Caco-2 (cell line): ENCODE measurements around the gene BRD9. TPM values are rescaled to one million over a fixed set of nuclear protein-coding genes. Genes with fewer than 3 reads are reported as not detected.
"Not testable (repeated sequence)": the region's sequence is repeated elsewhere in the genome, so short reads cannot be mapped to it uniquely, and the experiment has no call there.

Experiments
- BruUV-seq: library from RNA; stranded (reverse); fragments of 400-500 nt; replicated peaks from 2 replicates; lab custom pipeline; 2021; lab: Mats Ljungman, UMichigan
- CTCF ChIA-PET: fragments of 300-600 bp; sonication (Branson Sonifier 250); formaldehyde crosslinking; loops from one replicate; lab custom pipeline; 2022; ENCODE audit warnings: antibody characterized with exemption; lab: Charles Lee
- POLR2A ChIA-PET: fragments of 300-600 bp; sonication (Branson Sonifier 250); formaldehyde crosslinking; loops from one replicate; lab custom pipeline; 2022; ENCODE audit warnings: antibody characterized with exemption; lab: Charles Lee
- DNase-seq, 2 experiments: peaks; one replicate each; pipeline versions ENCODE4 v3.0.0 to v3.0.0-alpha.2; 2020 to 2022
- H3K27me3 ChIP-seq: replicated peaks from 2 replicates; pipeline ENCODE4 v1.6.0; 2011; ENCODE audit warnings: low read length; ENCODE audit not compliant: control insufficient read depth, insufficient read depth
- H3K36me3 ChIP-seq: 2 replicates; pipeline ENCODE4 v1.5.1; 2011; ENCODE audit warnings: low read length; ENCODE audit not compliant: control insufficient read depth, insufficient read depth
- H3K4me1 ChIP-seq: fragments of 250-450 bp; sonication (Bioruptor Pico); 2 replicates; pipeline ENCODE4 v1.5.1; 2020; ENCODE audit warnings: mild to moderate bottlenecking
- H3K4me3 ChIP-seq: 2 replicates; pipeline ENCODE4 v1.5.1; 2011; ENCODE audit warnings: low read depth, mild to moderate bottlenecking, control low read depth, low read length
- H3K9me3 ChIP-seq: fragments of 250-450 bp; sonication (Bioruptor Pico); 2 replicates; pipeline ENCODE4 v1.5.1; 2020; ENCODE audit warnings: mild to moderate bottlenecking, moderate library complexity
- H3K27ac Mint-ChIP-seq: one replicate; pipeline ENCODE4 v1.8.0; 2022; ENCODE audit warnings: mixed read lengths; ENCODE audit not compliant: unreplicated experiment
- H3K27me3 Mint-ChIP-seq: one replicate; pipeline ENCODE4 v1.8.0; 2022; ENCODE audit warnings: mixed read lengths; ENCODE audit not compliant: insufficient read depth, unreplicated experiment
- H3K36me3 Mint-ChIP-seq: one replicate; pipeline ENCODE4 v1.8.0; 2022; ENCODE audit warnings: mild to moderate bottlenecking, mixed read lengths; ENCODE audit not compliant: insufficient read depth, unreplicated experiment
- H3K4me1 Mint-ChIP-seq: one replicate; pipeline ENCODE4 v1.8.0; 2022; ENCODE audit warnings: low read depth, mixed read lengths; ENCODE audit not compliant: unreplicated experiment
- H3K4me3 Mint-ChIP-seq: one replicate; pipeline ENCODE4 v1.8.0; 2022; ENCODE audit warnings: mild to moderate bottlenecking, moderate library complexity, mixed read lengths; ENCODE audit not compliant: unreplicated experiment
- H3K9me3 Mint-ChIP-seq: one replicate; pipeline ENCODE4 v1.8.0; 2022; ENCODE audit warnings: mixed read lengths; ENCODE audit not compliant: unreplicated experiment
- intact Hi-C: fragments of 100-400 bp; cut with micrococcal nuclease; formaldehyde crosslinking; loops from one replicate; pipeline ENCODE4 v1.10.0; 2022; ENCODE audit not compliant: unreplicated experiment
- total RNA-seq: library from RNA; stranded (reverse); gene quantifications from 2 replicates; pipeline ENCODE4 v1.2.3, GENCODE V29; 2022

BRD9 gene
- total RNA-seq, 1 experiment from 2014 or later = 77.5 TPM

DNA sequence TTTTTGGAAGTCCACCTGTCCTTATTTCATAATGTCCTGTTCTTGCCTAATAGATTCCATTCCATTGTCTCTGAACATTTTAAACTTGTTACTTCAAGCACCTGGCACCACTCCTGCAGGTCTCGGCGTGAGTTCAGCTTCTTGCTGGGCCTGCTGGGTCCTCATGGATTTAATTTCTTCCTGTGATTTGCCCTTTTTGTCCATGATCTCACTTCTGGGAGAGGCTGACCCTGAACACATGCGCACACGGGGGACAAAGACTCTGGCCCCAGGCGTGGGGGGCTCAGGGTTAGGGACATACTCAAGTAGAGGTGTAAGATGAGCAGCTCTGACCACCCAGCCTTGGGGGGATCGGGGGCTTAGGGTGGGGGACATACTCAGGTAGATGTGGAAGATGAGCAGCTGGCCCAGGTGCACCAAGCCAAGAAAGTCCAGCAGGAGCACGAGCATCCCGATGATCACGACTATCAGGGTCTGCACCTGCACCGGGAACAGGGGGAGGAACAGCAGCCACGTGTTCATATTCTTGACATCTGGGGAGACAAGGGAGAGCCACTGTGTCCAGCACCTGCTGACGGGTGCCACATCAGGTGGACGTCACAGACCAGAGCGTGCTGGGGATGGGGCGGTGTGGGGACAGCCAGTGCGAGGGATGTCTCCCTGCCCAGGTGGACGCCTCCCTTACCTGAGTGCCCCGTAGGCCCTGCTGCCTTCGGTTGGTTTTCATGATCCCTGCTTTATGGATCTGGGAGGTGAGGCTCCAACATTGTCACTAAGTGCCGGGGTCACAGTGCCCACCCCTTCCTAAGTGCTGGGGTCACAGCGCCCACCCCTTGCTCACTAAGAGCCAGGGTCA is 52.3 kb downstream of the BRD9 start:
- H3K4me3 ChIP-seq, BruUV-seq, H3K27me3 ChIP-seq, H3K4me1 Mint-ChIP-seq, H3K4me1 ChIP-seq, H3K4me3 Mint-ChIP-seq, DNase-seq, H3K27ac Mint-ChIP-seq, intact Hi-C loops, CTCF ChIA-PET, H3K9me3 Mint-ChIP-seq, H3K36me3 ChIP-seq, H3K36me3 Mint-ChIP-seq, H3K9me3 ChIP-seq, H3K27me3 Mint-ChIP-seq: not testable (repeated sequence)
- POLR2A ChIA-PET = interaction anchor here (0.6 kb wide), 1 partner anchor 167 kb away, joined by 3 read pairs; no protein-coding TSS in a partner anchor

DNA sequence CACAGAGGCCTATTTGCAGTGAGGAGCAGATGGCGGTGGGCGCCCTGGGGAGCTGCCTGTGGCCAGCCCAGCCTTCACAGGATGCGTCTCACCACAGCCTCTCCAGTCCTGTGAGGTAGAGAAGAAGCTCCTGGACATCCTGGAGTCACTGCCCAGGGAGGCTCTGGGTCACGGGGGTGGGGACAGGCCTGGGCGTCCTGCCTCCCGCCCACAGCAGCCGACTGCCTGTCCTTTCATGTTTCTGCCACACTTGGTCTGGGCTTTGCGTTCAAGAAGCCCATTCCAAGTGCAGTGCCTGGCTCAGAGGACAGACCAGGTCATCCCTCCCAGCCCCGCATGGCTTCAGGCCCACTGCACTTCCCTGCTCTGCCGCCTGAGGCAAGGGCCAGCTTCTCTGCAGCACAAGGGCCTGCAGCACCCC is 54.2 kb downstream of the BRD9 start:
- CTCF ChIA-PET, intact Hi-C loops, POLR2A ChIA-PET: not testable (repeated sequence)

DNA sequence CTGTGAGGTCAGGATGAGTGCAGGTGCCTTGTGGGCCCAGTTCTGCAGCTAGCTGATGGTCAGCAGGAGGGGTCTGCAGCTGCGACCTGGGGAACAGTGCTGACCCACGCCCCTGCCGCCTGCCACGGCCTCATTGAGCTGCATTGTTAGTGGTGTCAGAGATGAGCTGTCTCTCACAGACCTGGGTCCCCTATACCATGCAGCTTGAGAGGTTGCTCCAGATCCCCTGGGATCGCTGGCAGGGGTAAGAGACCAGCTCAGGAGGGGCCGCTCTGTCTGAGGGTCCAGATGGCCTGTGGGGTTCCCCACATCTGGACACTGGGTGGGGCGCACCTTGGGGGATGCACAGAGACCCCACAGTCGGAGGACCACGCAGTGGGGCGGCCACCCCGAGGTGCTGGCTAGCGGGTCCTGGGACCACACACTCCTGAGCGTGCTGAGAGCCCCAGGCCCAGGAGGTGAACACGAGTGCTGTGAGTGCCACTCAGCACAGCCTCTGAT is 54.9 kb downstream of the BRD9 start:
- BruUV-seq, H3K4me3 ChIP-seq, H3K9me3 Mint-ChIP-seq, H3K27me3 ChIP-seq, H3K36me3 Mint-ChIP-seq, DNase-seq, intact Hi-C loops, CTCF ChIA-PET, H3K4me3 Mint-ChIP-seq, H3K4me1 Mint-ChIP-seq, POLR2A ChIA-PET, H3K27me3 Mint-ChIP-seq, H3K4me1 ChIP-seq, H3K27ac Mint-ChIP-seq, H3K9me3 ChIP-seq, H3K36me3 ChIP-seq: not testable (repeated sequence)

More for the DNA sequence above, 54.2 kb downstream of the BRD9 start:
- BruUV-seq, DNase-seq, H3K27me3 ChIP-seq, H3K4me3 ChIP-seq, H3K36me3 Mint-ChIP-seq, H3K36me3 ChIP-seq, H3K4me1 ChIP-seq, H3K4me3 Mint-ChIP-seq, H3K9me3 Mint-ChIP-seq, H3K4me1 Mint-ChIP-seq, H3K9me3 ChIP-seq, H3K27ac Mint-ChIP-seq, H3K27me3 Mint-ChIP-seq: not testable (repeated sequence)

DNA sequence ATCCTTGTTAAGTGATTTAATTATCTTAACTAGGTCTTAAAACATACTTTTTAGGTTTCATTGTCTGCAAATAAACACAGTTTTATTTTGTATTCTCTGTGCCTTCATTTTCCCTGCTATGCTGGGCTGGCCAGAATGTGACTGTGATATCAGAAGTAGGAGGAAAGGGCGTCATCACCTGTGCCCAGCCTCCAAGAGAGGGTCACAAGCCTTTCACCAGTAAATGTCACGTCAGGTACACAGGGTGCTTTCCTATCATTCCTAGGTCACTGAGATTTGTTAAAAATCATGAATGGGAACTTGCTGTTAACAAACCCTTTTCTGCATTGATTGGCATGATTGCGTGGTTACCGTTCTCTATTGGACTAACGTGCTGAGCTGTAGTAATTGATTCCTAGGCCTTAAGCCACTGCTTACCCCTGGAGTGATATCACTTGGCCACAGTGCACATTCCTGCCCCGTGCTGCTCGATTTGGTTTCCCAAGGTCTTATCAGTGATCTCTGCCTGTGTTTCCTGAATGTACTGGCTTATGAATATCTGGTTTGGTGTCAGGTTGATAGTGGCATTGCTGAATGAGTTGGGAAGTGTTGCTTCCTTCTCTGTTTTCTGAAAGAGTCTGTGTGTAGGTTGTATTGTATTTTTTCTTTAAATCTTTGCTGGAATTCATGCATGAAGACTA is 56.5 kb downstream of the BRD9 start:
- H3K36me3 Mint-ChIP-seq, BruUV-seq, H3K9me3 Mint-ChIP-seq, H3K36me3 ChIP-seq, H3K9me3 ChIP-seq, H3K4me3 Mint-ChIP-seq, H3K27ac Mint-ChIP-seq, H3K27me3 Mint-ChIP-seq, CTCF ChIA-PET, H3K4me1 Mint-ChIP-seq, H3K27me3 ChIP-seq, H3K4me1 ChIP-seq, DNase-seq, H3K4me3 ChIP-seq, POLR2A ChIA-PET, intact Hi-C loops: not testable (repeated sequence)

DNA sequence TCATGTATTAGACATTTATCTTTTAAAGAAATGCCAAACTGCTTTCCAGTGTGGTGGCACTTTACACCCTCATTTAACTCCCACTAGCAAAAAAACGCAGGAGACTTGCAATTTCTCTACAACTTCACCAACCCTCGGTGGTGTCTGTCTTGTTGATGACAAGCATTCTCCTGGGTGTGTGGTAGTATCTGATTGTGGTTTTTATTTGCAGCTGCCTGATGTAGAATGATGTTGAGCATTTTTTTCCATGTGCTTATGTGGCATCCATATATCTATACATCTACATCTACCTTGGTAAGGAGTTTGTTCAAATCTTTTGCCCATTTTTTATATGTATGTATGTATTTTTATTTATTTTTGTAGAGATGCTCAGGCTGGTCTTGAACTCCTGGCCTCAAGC is 58.6 kb downstream of the BRD9 start:
- intact Hi-C loops, H3K27ac Mint-ChIP-seq, POLR2A ChIA-PET, H3K9me3 ChIP-seq, H3K4me1 ChIP-seq, DNase-seq, H3K4me3 Mint-ChIP-seq, H3K36me3 ChIP-seq, H3K9me3 Mint-ChIP-seq, H3K27me3 ChIP-seq, H3K36me3 Mint-ChIP-seq, BruUV-seq, CTCF ChIA-PET, H3K4me3 ChIP-seq, H3K4me1 Mint-ChIP-seq: not testable (repeated sequence)
- H3K27me3 Mint-ChIP-seq = peaks cover 11% of the 10 kb centered on the region

DNA sequence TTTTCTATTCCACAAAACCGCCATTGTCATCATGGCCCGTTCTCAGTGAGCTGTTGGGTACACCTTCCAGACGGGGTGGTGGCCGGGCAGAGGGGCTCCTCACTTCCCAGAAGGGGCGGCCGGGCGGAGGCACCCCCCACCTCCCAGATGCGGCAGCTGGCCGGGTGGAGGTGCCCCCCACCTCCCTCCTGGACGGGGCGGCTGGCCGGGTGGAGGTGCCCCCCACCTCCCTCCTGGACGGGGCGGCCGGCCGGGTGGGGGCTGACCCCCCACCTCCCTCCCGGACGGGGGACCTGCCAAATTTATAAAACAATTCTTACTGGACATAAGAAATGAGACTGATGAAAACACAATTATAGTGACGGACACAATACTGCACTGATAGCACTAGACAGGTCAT is 64.4 kb downstream of the BRD9 start:
- H3K9me3 ChIP-seq, H3K36me3 ChIP-seq, H3K4me1 Mint-ChIP-seq, H3K9me3 Mint-ChIP-seq, BruUV-seq, H3K4me3 Mint-ChIP-seq, intact Hi-C loops, H3K27me3 ChIP-seq, H3K4me1 ChIP-seq, H3K4me3 ChIP-seq, H3K27ac Mint-ChIP-seq, DNase-seq, POLR2A ChIA-PET, CTCF ChIA-PET, H3K36me3 Mint-ChIP-seq: not testable (repeated sequence)
- H3K27me3 Mint-ChIP-seq = peaks cover 18% of the 10 kb centered on the region
